HG03521 (cell line): ENCODE data around the gene ENAH.

ENCODE experiments used
- ATAC-seq: cut with Tn5 transposase; IDR thresholded peaks from one replicate; pipeline ENCODE4 v1.9.1; 2021; ENCODE audit warnings: mild to moderate bottlenecking, moderate library complexity; ENCODE audit not compliant: unreplicated experiment

ENAH gene

GRCh38 chr1:225508538-225509375, 144.2 kb downstream of the ENAH start:
- ATAC-seq: no peak

DNA sequence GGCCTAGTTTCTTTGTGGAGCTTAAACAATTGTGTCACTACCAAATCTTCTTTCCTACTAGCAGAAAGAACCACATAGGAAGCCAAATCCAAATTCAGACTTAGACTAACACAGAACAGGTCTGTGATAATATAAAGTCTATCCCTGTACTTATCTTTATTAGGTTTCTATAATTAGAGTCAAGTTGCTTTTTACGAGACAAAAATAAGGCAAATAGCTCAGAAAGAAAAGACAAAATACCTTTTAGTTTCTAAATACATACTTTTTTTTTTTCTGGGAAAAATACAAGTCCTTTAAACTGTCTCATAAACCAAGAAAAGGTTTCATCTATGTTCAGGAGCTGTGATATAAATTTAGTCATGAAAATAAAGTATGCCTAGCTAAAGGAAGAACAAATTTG, 146.2 kb downstream of the ENAH start:
- ATAC-seq: no peak

GRCh38 chr1:225504776-225505175, 148.1 kb downstream of the ENAH start:
- no peak for ATAC-seq

GRCh38 chr1:225500624-225501192, 152.2 kb downstream of the ENAH start:
- no peak for ATAC-seq

- no peak for ATAC-seq
Measured at GRCh38 chr1:225498549-225499136, 154.3 kb downstream of the ENAH start.

DNA sequence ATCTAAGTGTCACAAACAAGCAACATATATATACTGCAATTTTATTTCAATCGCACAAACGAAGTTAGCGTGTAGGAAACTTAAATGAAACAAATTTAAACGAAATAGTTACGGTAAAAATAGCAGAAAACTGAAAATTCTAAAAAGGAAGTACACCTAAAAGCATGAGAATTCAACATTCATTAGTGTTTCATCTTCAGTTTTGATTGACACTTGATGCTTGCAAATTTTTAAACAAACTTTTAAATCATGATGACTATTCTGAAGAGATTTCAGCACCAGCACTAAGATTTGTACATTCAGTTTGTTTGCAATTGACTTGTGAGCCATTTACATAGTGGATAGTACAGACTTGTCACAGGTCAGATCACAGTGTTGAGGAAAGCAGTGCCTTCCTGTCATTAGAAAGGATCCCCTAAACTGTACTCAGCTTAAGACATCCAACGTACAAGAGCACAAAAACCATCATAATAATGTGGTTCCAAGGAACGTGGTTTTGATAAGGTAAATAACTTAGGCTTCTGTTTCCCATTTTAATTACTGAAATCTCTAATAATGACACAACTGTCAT, 158.0 kb downstream of the ENAH start:
- ATAC-seq: no peak

DNA sequence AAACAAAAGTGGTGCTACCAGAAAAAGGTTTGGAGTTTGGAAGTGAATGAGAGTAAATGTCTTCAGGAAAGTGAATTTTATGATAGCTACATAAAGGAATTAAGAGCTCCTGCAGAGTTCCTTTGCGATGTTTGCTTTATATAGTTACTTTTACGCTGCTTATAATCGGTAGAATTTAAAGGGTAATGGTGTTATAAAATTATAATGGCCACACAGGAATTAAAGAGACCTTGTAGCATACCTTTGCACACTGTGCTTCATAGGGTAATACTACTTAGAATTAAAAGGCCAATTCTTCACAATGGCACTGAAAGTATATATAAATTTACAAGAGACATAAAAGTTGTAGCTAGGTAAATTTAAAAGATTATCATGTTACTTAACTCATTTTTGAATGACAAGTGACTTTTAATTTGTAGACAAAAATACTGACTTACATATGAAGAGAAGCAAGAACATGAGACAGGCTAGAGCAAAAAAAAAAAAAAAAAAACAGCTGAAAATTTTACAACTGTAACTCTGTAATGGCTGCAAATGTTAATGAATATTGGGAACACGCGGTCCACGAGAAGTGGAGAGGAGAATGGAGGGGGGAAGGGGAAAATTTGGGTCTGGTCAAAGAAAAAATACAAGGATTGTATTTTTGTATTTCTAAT, 159.2 kb downstream of the ENAH start:
- ATAC-seq: no peak

DNA sequence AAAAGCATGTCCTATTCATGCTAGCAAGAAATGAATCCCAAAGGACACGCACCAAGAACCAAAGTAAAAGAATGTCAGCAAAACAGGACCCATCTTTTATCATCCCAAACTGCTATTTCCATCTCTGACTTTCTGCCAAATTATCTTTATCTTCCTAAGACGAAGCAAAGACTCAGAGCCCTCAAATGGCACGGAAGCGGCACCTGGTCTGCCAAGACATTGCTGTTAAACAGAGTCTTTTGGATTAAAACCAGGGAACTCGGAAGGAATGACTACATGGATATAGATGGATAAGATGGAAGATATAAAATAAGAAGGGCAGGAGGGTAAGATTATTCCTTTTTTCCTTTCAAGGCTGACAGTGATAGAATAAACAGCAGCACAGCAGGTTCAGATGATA, 164.2 kb downstream of the ENAH start:
- ATAC-seq: no peak

DNA sequence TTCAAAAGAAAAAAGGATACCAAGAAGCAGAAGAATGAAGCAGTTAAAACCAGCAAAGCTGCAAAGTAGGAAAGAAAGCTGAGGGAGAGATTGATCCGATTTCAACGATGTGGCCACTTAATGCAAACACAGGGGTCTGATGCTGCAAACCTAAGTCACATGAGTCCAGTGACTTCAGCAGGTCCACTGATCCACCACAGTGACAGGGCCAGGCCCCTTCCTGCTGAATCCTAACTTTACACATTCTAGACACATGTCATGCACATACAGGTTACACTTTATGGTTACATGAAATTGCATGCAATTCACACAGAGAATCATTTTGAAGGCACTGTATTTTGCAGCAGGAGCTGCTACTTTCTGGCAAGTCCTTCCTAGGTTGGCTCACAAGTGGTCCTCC, 166.1 kb downstream of the ENAH start:
- no peak for ATAC-seq

DNA sequence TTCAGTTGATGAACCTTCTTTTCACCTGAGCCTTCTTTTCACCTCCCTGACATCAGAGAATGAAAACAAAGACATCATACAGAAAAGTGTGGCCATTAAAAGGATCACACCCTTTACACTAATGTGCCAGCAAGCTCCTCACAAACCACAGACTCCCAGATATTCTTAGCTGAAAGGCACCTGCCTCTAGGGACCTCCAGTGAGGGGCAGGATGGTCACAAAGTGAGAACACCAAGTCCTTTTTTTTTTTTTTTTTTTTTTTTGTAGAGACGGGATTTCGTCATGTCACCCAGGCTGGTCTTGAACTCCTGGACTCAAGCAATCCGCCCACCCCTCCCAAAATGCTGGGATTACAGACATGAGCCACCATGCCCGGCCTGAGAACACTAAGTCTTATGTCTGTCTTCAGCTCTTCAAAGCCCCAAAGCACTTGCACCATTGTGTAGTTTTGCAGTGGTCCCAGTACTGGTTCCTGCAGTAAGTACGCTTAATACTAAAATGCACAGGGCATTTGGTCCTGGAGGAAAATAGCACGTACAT, 166.9 kb downstream of the ENAH start:
- ATAC-seq: no peak

DNA sequence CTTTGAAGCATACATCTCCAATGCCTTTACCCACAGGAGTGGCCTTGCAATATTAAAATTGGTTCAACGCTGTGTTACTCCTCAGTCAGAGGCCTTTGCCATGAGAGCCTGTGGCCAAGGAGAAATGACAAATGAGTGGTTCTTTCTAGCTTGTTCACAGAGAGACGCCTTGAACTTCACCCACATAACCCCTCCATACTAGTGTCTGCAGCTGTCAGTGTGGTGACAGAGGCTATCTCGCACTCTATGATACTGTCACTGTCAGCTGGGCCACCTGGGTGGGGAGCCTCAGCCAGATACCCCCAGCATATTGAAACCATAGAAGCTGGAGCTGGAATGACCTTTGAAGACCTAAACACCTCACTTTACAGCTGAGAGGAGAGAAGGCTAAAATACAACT, 167.7 kb downstream of the ENAH start:
- ATAC-seq: no peak

DNA sequence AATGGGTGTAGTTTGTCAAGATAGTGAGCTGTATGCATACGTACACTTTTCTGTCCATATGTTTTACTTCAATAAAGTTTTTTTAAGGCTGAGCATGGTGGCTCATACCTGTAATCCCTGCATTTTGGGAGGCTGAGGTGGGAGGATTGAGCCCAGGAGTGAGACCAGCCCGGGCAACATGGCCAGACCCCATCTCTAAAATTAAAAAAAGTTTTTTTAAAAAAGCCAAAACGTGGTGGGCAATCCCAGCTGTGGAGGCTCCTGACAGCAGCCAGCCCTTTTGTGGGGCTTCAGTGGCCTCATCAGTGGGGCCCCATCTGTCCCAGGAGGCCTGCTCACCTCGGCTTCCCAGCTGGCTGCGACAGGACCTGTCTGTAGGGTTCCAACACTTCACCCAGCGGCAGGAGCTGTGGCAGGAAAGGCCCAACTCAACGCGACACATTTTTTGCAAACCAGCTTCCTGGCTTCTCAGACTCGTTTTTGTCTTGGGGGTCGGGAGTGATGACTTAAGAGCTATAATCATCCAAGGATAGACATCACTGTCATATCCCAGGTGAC, 168.2 kb downstream of the ENAH start:
- ATAC-seq: no peak

- ATAC-seq: no peak
Measured at GRCh38 chr1:225483818-225484656, 168.9 kb downstream of the ENAH start.

DNA sequence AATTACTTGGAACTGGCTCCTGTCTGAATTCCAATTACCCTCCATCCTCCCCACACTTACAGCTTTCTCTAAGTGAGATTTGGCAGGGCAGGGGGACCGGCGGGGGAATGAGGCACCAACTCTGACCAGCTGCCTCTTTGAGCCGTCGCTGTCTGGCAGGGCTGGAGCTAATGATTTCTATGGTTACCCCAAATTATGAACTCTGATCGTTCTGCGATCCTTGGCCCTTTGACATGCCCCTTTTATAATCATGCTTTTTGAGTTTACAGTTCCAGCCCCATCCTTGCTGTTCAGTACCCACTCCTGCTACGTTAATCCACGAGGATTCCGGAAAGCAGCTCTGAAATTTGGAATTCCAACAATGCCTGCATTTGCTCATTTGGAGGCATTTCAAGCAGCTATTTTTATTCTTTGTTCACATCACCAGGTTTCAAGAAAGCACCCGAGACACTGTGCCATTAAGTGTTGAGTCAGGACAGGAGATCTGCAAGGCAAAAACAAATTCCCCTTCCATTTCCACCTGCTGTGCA, 170.4 kb downstream of the ENAH start:
- ATAC-seq: no peak

DNA sequence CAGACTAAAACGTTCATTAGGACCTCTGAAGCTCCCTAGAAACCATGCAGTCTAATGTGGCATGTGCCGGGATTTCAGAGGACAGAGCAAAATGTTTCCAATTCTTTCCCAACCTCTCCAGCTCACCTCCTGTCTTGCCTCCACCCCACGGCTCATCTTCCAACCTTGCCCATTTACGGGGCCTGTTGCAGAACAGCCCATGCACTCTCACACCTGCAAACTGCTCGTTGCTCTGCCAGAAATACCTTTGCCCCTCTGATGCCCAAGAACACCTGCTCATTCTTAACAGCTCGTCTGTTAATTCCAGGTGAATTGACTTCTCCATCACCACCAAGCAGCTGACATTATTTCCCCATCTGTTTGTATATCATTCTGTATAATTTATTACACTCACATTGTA, 171.2 kb downstream of the ENAH start:
- ATAC-seq: no peak

- ATAC-seq: peak; percentile 71
Measured at GRCh38 chr1:225480825-225481434, 172.0 kb downstream of the ENAH start.

- ATAC-seq: no peak
Measured at GRCh38 chr1:225479996-225480720, 172.8 kb downstream of the ENAH start.

- no peak for ATAC-seq
Measured at GRCh38 chr1:225479341-225479740, 173.6 kb downstream of the ENAH start.
